NB4 (cell line): Measurements from ENCODE around the gene SULT1A1.

Experiments
- DNase-seq: peaks from one replicate; pipeline ENCODE4 v3.0.0; 2010; ENCODE audit warnings: low read depth
- H3K4me3 ChIP-seq: one replicate; pipeline ENCODE4 v1.5.1; 2011; ENCODE audit warnings: mild to moderate bottlenecking, low read depth, low read length, moderate library complexity
- MAX ChIP-seq: IDR thresholded peaks from 2 replicates; pipeline ENCODE4 v1.6.1; 2011; ENCODE audit warnings: low read depth, low read length
- MYC ChIP-seq: IDR thresholded peaks from 2 replicates; pipeline ENCODE4 v1.6.1; 2011; ENCODE audit warnings: low read depth, low read length
- POLR2A ChIP-seq: IDR thresholded peaks from 2 replicates; pipeline ENCODE4 v1.6.1; 2011; ENCODE audit warnings: mild to moderate bottlenecking; ENCODE audit not compliant: insufficient read length; ENCODE audit errors: extremely low read depth
- TF ChIP-seq, protein P1 (sequence below): IDR thresholded peaks from one replicate; pipeline ENCODE4 v1.5.1; 2012; ENCODE audit warnings: low read depth, low read length

SULT1A1 gene

DNA sequence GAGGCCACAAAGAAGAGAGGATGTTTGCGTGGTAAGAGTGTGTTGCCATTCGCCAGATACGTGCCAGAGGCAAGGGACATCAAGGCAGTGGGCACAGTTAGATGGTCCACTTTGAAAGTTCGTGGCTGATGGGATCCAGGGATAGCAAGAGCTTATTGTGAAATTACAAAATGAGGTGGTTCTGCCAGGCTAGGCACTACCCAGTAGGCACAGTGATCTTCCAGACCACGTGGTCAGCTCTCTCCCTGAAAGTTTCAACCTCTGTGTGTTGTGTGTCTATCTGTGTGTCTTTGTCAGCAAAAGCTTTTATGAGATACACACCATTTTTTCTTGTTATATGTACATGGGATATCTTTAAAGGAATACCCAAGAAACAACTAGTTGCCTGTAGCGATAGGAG, 46.6 kb downstream of the SULT1A1 start:
- TF ChIP-seq, protein P1, sequence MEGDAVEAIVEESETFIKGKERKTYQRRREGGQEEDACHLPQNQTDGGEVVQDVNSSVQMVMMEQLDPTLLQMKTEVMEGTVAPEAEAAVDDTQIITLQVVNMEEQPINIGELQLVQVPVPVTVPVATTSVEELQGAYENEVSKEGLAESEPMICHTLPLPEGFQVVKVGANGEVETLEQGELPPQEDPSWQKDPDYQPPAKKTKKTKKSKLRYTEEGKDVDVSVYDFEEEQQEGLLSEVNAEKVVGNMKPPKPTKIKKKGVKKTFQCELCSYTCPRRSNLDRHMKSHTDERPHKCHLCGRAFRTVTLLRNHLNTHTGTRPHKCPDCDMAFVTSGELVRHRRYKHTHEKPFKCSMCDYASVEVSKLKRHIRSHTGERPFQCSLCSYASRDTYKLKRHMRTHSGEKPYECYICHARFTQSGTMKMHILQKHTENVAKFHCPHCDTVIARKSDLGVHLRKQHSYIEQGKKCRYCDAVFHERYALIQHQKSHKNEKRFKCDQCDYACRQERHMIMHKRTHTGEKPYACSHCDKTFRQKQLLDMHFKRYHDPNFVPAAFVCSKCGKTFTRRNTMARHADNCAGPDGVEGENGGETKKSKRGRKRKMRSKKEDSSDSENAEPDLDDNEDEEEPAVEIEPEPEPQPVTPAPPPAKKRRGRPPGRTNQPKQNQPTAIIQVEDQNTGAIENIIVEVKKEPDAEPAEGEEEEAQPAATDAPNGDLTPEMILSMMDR, result no peak
- no peak for TF ChIP-seq MYC
- no peak for TF ChIP-seq MAX
- TF ChIP-seq POLR2A, result no peak
- DNase-seq, result no peak
- no peak overlapping the region for H3K4me3 ChIP-seq

- no peak overlapping the region for H3K4me3 ChIP-seq
- TF ChIP-seq, protein P1, result no peak
- TF ChIP-seq MYC (no peak), POLR2A (no peak), MAX (no peak)
- no peak for DNase-seq
Observed at GRCh38 chr16:28562199-28562598, 47.6 kb downstream of the SULT1A1 start.

- no peak overlapping the region for H3K4me3 ChIP-seq
- TF ChIP-seq MYC (no peak), POLR2A (no peak), MAX (no peak)
- TF ChIP-seq, protein P1, result no peak
- DNase-seq, result no peak
Observed at GRCh38 chr16:28561557-28562187, 48.2 kb downstream of the SULT1A1 start.

GRCh38 chr16:28558456-28558855, 51.4 kb downstream of the SULT1A1 start:
- H3K4me3 ChIP-seq, result no peak overlapping the region
- TF ChIP-seq POLR2A (no peak), MYC (no peak), MAX (no peak)
- TF ChIP-seq, protein P1, result no peak
- no peak for DNase-seq

- TF ChIP-seq POLR2A (no peak), MYC (no peak), MAX (no peak)
- TF ChIP-seq, protein P1, result no peak
- no peak overlapping the region for H3K4me3 ChIP-seq
- peak; percentile 23 for DNase-seq
Observed at GRCh38 chr16:28556914-28557320, 52.9 kb downstream of the SULT1A1 start.
